Measurements from ENCODE around the gene SSTR5. TPM values are rescaled to one million over a fixed set of nuclear protein-coding genes. Genes with fewer than 3 reads are reported as not detected.

The SSTR5 gene
- total RNA-seq, 4 donors from 2014 or later: not detected

- 74 to 86% methylated on average over 19 to 22 of the region's 22 CpGs for WGBS, 2 donors
- peaks cover 0 to 78% (median 0%) of the 10 kb centered on the region in 4 donors for H3K27me3 ChIP-seq
- intact Hi-C loops (cut with DNase I): no loop called here
- no peak for TF ChIP-seq CTCF (IDR thresholded peaks at IDR 0.05)
- no peak for TF ChIP-seq POLR2A (IDR thresholded peaks at IDR 0.05)
- peaks cover 0 to 7% (median 0%) of the 10 kb centered on the region in 3 donors for H3K4me1 ChIP-seq
- no peaks in the 10 kb centered on the region for H3K36me3 ChIP-seq
- no peak for DNase-seq
- H3K9me3 ChIP-seq: no peaks in the 10 kb centered on the region
- no peak overlapping the region for H3K27ac ChIP-seq
- no peak overlapping the region for H3K4me3 ChIP-seq
These were observed 45.1 kb upstream of the SSTR5 start for GRCh38 chr16:1027501-1027815.

DNA sequence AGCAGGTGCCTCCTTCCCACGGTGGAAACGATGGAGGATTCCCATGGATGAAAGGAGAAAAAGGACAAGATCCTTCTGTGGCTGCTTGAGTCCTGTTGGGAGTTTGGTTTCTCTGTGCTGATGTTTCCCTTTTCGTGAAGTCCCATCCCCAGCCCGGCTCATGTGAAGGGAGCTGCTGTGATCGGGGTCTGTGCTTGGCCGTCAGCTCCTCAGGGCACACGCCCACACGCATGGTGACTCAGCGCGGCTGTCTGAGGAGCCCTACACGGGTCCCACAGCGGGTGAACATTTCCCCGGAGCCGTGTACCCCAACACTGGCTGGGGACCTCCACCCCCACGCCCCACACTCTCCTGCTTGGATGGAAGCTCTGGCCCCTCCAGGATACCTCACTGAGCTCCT lies 44.5 kb upstream of the SSTR5 start:
- no peak for DNase-seq
- H3K4me1 ChIP-seq: peaks cover 0 to 7% (median 0%) of the 10 kb centered on the region in 3 donors
- intact Hi-C loops (cut with DNase I): no loop called here
- peaks cover 0 to 72% (median 0%) of the 10 kb centered on the region in 4 donors for H3K27me3 ChIP-seq
- TF ChIP-seq CTCF (IDR thresholded peaks at IDR 0.05): no peak
- no peak for TF ChIP-seq POLR2A (IDR thresholded peaks at IDR 0.05)
- WGBS, 2 donors: 38 to 67% methylated on average over 1 to 3 of the region's 15 CpGs
- H3K4me3 ChIP-seq: no peak overlapping the region
- H3K9me3 ChIP-seq: no peaks in the 10 kb centered on the region
- no peaks in the 10 kb centered on the region for H3K36me3 ChIP-seq
- no peak overlapping the region for H3K27ac ChIP-seq

- Histone ChIP-seq H3K27me3 (peaks cover 0 to 65% (median 0%) of the 10 kb centered on the region in 4 donors), H3K27ac (no peak overlapping the region), H3K4me1 (peaks cover 0 to 7% (median 0%) of the 10 kb centered on the region in 3 donors), H3K4me3 (no peak overlapping the region), H3K9me3 (no peaks in the 10 kb centered on the region), H3K36me3 (no peaks in the 10 kb centered on the region)
- intact Hi-C loops (cut with DNase I): no loop called here
- TF ChIP-seq POLR2A (IDR thresholded peaks at IDR 0.05): no peak
- no peak for TF ChIP-seq CTCF (IDR thresholded peaks at IDR 0.05)
- no peak for DNase-seq
- 51 to 58% methylated on average over 15 of the region's 39 CpGs for WGBS, 2 donors
These were observed 43.9 kb upstream of the SSTR5 start for GRCh38 chr16:1028524-1029258.

GRCh38 chr16:1029259-1029545 lies 43.3 kb upstream of the SSTR5 start:
- WGBS, 2 donors: 60% methylated on average over 3 of the region's 14 CpGs; no CpG with 5 or more reads in 1 of the 2 donors
- Histone ChIP-seq H3K27me3 (peaks cover 0 to 60% (median 0%) of the 10 kb centered on the region in 4 donors), H3K36me3 (no peaks in the 10 kb centered on the region), H3K4me1 (peaks cover 0 to 7% (median 0%) of the 10 kb centered on the region in 3 donors), H3K4me3 (no peak overlapping the region), H3K9me3 (no peaks in the 10 kb centered on the region), H3K27ac (no peak overlapping the region)
- TF ChIP-seq CTCF (IDR thresholded peaks at IDR 0.05): no peak
- TF ChIP-seq POLR2A (IDR thresholded peaks at IDR 0.05): no peak
- intact Hi-C loops (cut with DNase I): no loop called here
- no peak for DNase-seq

DNA sequence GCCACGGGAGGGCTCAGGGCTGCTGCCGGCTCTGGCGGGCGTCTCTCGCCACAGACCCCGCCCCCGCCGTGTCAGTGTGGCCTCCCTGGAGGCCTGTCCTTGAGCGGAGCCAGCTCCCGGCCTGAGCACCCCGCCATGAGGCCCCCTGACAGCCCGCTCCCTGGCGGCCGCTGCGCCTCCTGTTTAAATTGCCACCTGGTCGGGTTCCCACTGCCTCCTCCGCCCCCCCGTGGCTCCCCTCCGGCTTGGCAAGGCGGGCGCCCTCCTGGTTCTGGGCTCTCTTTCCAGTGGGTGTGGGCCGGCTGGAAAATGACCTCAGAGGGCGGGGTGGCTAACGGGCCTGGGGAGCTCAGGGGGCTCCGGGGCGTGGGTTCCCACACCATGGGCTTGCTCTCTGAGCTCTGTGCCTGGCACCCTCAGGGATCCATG lies 42.1 kb upstream of the SSTR5 start:
- H3K27me3 ChIP-seq: peaks cover 0 to 55% (median 0%) of the 10 kb centered on the region in 4 donors
- DNase-seq: no peak
- no peaks in the 10 kb centered on the region for H3K36me3 ChIP-seq
- H3K9me3 ChIP-seq: no peaks in the 10 kb centered on the region
- intact Hi-C loops (cut with DNase I): no loop called here
- no peak overlapping the region for H3K27ac ChIP-seq
- 40% methylated on average over 1 of the region's 26 CpGs; no CpG with 5 or more reads in 1 of the 2 donors for WGBS, 2 donors
- H3K4me1 ChIP-seq: peaks cover 0 to 7% (median 0%) of the 10 kb centered on the region in 3 donors
- TF ChIP-seq CTCF (IDR thresholded peaks at IDR 0.05) (no peak), POLR2A (IDR thresholded peaks at IDR 0.05) (no peak)
- no peak overlapping the region for H3K4me3 ChIP-seq
